Lower lobe of right lung (tissue), 2 donors: ENCODE results near the gene MAP3K2. TPM values are rescaled to one million over a fixed set of nuclear protein-coding genes. Genes with fewer than 3 reads are reported as not detected.
A peak's percentile ranks its signal among the peaks of the same experiment; 100 is the strongest.

Experiments used
- ATAC-seq, 2 donors: fragments of 200-7000 bp; cut with Tn5 transposase; one replicate each; pipeline ENCODE4 v1.9.1; 2020 to 2022; ENCODE audit warnings: mild to moderate bottlenecking in 2 of 2, moderate library complexity in 2 of 2
- DNase-seq: peaks from one replicate; pipeline ENCODE4 v3.0.0-alpha.2; 2020
- H3K27ac ChIP-seq: fragments of 200-600 bp; one replicate; pipeline ENCODE4 v1.8.0; 2022
- H3K27me3 ChIP-seq: fragments of 200-600 bp; one replicate; pipeline ENCODE4 v1.8.0; 2022; ENCODE audit warnings: low read depth
- H3K36me3 ChIP-seq: fragments of 200-600 bp; one replicate; pipeline ENCODE4 v1.8.0; 2022; ENCODE audit warnings: mild to moderate bottlenecking
- H3K4me1 ChIP-seq: fragments of 200-600 bp; one replicate; pipeline ENCODE4 v1.8.0; 2022
- H3K4me3 ChIP-seq: fragments of 200-600 bp; one replicate; pipeline ENCODE4 v1.8.0; 2022; ENCODE audit warnings: mild to moderate bottlenecking
- H3K9me3 ChIP-seq: fragments of 200-600 bp; one replicate; pipeline ENCODE4 v1.8.0; 2022
- CTCF ChIP-seq: fragments of 200-600 bp; IDR thresholded peaks from one replicate; pipeline ENCODE4 v1.8.0; 2022; ENCODE audit warnings: antibody characterized with exemption, mild to moderate bottlenecking
- intact Hi-C: fragments of 100-400 bp; cut with DNase I; formaldehyde crosslinking; loops from one replicate; pipeline ENCODE4 v1.11.0; 2022
- total RNA-seq: library from RNA; stranded (reverse); fragmentation: NEBNext Ultra II Directional; extraction: Animal tissue kit (Norgen Biotek cat#: 25700); gene quantifications from one replicate; pipeline ENCODE4 v1.2.1, GENCODE V29; 2021
- donor health status: DM: no; HTN: yes; CAD: no; lungs with severe emphysema.

Gene MAP3K2
- total RNA-seq, 1 donor from 2014 or later, result 78.4 TPM

DNA sequence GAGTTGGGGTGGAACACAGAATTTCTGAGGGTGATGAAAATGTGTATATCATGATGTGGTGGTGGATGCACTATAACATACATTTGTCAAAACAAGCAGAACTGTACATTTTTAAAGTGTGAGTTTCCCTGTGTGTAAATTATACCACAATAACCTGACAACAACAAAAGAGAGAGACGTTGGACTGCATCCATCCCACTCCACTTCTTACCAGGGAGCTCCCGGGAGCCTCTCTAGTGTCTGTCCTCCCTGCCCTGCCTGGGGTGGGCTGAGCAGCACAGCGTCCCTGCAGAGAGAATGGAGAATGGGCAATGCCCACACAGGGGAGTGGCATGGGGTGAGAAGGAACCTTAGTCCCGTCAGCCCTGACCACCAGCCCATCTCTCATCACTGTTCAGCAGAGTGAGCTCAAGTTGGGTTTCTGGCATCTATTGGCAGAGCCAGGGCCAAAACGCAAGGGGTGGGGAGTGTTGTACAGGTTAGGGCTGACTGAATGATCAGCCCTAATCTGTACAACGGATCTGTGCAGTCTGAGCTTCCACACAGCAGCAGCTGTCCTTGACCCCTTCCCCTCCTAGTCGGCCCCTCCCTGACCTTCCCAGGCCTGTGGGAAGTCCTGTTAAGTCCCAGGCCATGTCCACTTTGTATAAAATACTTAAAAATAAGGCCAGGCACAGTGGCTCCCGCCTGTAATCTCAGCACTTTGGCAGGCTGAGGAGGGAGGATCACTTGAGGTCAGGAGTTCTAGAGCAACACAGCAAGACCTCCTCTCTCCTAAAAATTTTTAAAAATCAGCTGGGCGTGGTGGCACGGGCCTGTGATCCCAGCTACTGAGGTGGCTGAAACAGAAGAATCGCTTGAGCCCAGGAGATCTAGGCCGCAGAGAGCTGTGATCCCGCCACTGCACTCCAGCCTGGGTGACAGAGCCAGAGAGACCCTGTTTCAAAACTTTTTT lies 27.1 kb upstream of the MAP3K2 start:
- H3K36me3 ChIP-seq, result no peaks in the 10 kb centered on the region
- DNase-seq (no peak), ATAC-seq (no peak)
- H3K27ac ChIP-seq, result no peak overlapping the region
- no peaks in the 10 kb centered on the region for H3K27me3 ChIP-seq
- no peak for TF ChIP-seq CTCF
- H3K4me1 ChIP-seq, result peaks cover 46% of the 10 kb centered on the region
- H3K4me3 ChIP-seq, result no peak overlapping the region
- H3K9me3 ChIP-seq, result no peaks in the 10 kb centered on the region
- intact Hi-C loops, result no loop called here

DNA sequence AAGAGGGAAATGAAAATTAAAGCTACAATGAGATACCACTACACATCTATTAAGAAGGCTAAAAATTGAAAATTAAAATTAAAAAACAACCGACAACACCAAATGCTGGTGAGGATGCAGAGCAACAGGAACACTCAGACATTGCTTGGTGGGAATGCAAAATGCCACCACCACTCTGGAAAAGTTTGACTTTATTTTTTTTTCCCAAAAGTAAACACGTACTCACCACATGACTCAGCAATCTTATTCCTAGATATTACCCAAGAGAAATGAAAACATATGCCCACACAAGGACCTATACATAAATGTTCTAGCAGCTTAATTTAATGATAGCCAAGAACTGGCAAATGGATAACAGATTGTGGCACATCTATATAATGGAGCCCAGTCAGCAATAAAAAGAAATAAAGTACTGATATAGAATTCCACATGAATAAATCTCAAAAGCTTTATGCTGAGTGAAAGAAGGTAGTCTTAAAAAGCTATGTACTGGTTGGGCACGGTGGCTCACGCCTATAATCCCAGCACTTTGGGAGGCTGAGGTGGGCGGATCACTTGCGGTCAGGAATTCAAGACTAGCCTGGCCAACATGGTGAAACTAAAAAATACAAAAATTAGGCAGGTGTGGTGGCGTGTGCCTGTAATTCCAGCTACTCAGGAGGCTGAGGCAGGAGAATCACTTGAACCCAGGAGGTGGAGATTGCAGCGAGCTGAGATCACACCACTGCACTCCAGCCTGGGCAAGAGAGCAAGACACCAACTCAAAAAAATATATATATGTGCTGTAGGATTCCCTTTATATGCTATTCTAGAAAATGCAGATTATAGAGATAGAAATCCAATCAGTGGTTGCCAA lies 26.2 kb upstream of the MAP3K2 start:
- no peak overlapping the region for H3K4me3 ChIP-seq
- TF ChIP-seq CTCF, result no peak
- H3K36me3 ChIP-seq, result no peaks in the 10 kb centered on the region
- intact Hi-C loops, result no loop called here
- no peaks in the 10 kb centered on the region for H3K9me3 ChIP-seq
- H3K27ac ChIP-seq, result no peak overlapping the region
- no peak for DNase-seq
- H3K4me1 ChIP-seq, result peaks cover 47% of the 10 kb centered on the region
- no peak for ATAC-seq
- H3K27me3 ChIP-seq, result no peaks in the 10 kb centered on the region

DNA sequence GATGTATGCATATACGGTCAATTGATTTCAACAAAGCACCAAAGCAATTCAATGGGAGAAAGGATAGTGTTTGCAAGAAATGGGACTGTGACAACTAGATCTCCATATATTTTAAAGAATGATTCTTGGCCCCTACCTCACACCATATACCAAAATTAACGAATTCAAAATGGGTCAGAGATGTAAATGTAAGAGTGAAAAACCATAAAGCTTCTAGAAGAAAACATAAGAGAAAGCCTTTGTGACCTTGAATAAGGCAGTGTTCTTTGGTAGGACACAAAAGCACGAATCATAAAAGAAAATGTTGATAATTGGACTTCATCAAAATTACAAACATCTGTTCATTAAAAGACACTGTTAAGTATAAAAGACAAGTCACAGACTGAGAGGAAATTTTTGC lies 25.4 kb upstream of the MAP3K2 start:
- ATAC-seq (no peak), DNase-seq (no peak)
- H3K36me3 ChIP-seq, result no peaks in the 10 kb centered on the region
- peaks cover 55% of the 10 kb centered on the region for H3K4me1 ChIP-seq
- no peaks in the 10 kb centered on the region for H3K9me3 ChIP-seq
- H3K27me3 ChIP-seq, result no peaks in the 10 kb centered on the region
- TF ChIP-seq CTCF, result no peak
- intact Hi-C loops, result no loop called here
- H3K27ac ChIP-seq, result no peak overlapping the region
- H3K4me3 ChIP-seq, result no peak overlapping the region

DNA sequence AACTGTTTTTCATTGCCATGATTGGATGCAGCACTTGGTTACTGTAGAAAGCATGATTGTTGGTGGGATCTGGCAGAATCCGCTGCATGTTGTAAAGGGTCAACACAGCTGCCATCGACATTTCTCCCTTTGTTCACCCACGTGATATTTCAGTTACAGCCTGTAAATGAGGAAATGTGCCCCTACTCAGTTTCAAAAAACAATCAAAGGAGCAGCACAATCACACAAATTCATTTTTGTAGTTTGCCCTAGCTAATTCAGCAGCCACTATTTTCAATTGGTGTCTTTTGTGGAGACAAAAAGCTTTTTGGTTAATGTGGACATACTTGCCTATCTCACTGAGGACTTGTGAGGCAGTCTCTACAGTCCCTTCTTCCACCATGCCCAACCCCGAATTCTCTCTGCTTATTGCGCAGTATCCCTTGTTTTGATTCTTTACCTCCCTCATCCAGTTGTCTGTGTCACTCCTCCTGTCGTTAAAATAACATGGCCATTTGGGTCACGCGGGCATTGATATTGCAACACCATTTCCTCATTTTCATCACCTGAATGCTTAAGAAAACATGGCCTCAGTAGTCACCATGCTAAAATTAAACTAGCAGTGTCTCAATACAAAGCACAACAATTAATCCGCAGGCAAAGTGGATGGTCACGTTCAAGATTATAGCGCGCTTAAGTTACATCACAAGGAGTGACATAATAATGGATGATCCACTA lies 24.0 kb upstream of the MAP3K2 start:
- no peak for DNase-seq
- Histone ChIP-seq H3K27me3 (no peaks in the 10 kb centered on the region), H3K27ac (peak overlapping the region; percentile 59), H3K4me1 (peaks cover 57% of the 10 kb centered on the region), H3K9me3 (no peaks in the 10 kb centered on the region), H3K4me3 (no peak overlapping the region), H3K36me3 (no peaks in the 10 kb centered on the region)
- intact Hi-C loops, result no loop called here
- ATAC-seq, result no peak
- no peak for TF ChIP-seq CTCF
